Endothelial cell of umbilical vein (primary cell): ENCODE measurements around the gene PLEKHH3. TPM values are rescaled to one million over a fixed set of nuclear protein-coding genes. Genes with fewer than 3 reads are reported as not detected.

ENCODE experiments used
- BruUV-seq: library from RNA; stranded (reverse); fragments of 400-500 nt; replicated peaks from 2 replicates; lab custom pipeline; 2021; lab: Mats Ljungman, UMichigan
- CTCF ChIA-PET: fragments of 300-600, 350-600 bp; sonication (Branson Sonifier 250); formaldehyde crosslinking; loops from one replicate; lab custom pipeline; 2021; ENCODE audit warnings: antibody characterized with exemption, inconsistent platforms; lab: Charles Lee
- POLR2A ChIA-PET: fragments of 300-600, 350-600 bp; sonication (Branson Sonifier 250); formaldehyde crosslinking; loops from one replicate; lab custom pipeline; 2021; ENCODE audit warnings: antibody characterized with exemption, inconsistent platforms; lab: Charles Lee
- DNase-seq: peaks from one replicate; pipeline ENCODE4 v3.0.0-alpha.2; 2011; ENCODE audit warnings: low read depth, low spot score
- FAIRE-seq: peaks from 2 replicates; lab custom pipeline; 2011; peaks lifted over from hg19 to GRCh38; lab: Jason Lieb, UNC
- H2AFZ ChIP-seq: 2 replicates; pipeline ENCODE4 v1.6.0; 2012; ENCODE audit warnings: low read depth, low read length, control low read depth, inconsistent platforms
- H3K27ac ChIP-seq: 2 replicates; pipeline ENCODE4 v1.5.1; 2011; ENCODE audit warnings: low read depth, mild to moderate bottlenecking, control low read depth, low read length, moderate library complexity; ENCODE audit not compliant: insufficient read depth
- H3K27me3 ChIP-seq, 2 experiments: 2 replicates each; pipeline versions ENCODE4 v1.6.0 to v1.6.1; 2011; ENCODE audit warnings: low read length in 2 of 2, mixed read lengths in 1 of 2; ENCODE audit not compliant: control insufficient read depth in 2 of 2, insufficient read depth in 2 of 2
- H3K36me3 ChIP-seq, 2 experiments: 2 replicates in 1 of 2; 3 replicates in 1 of 2; pipeline ENCODE4 v1.5.1; 2011; ENCODE audit warnings: low read length in 2 of 2, mild to moderate bottlenecking in 1 of 2, moderate library complexity in 1 of 2; ENCODE audit not compliant: control insufficient read depth in 2 of 2, insufficient read depth in 2 of 2; ENCODE audit errors: extremely low read depth in 1 of 2
- H3K4me1 ChIP-seq: 3 replicates; pipeline ENCODE4 v1.5.1; 2011; ENCODE audit warnings: mild to moderate bottlenecking, low read length; ENCODE audit not compliant: control insufficient read depth, insufficient read depth; ENCODE audit errors: extremely low read depth
- H3K4me2 ChIP-seq: 2 replicates; pipeline ENCODE4 v1.6.1; 2011; ENCODE audit warnings: low read length, control low read depth, mixed read lengths; ENCODE audit not compliant: insufficient read depth
- H3K4me3 ChIP-seq, 3 experiments: fragments of 200-600 bp in 1 of 3; sonication (generic), shearing (Covaris generic) in 1 of 3; replicated peaks in 1 of 3; 2 replicates each; pipeline ENCODE4 v1.5.1; 2011 to 2016; ENCODE audit warnings: control low read depth in 3 of 3, low read length in 3 of 3, mild to moderate bottlenecking in 2 of 3, inconsistent platforms in 1 of 3, low read depth in 1 of 3, moderate library complexity in 1 of 3; ENCODE audit not compliant: insufficient read depth in 1 of 3
- H3K79me2 ChIP-seq: 2 replicates; pipeline ENCODE4 v1.6.0; 2012; ENCODE audit warnings: low read length, inconsistent platforms; ENCODE audit not compliant: control insufficient read depth, insufficient read depth
- H3K9ac ChIP-seq: replicated peaks from 2 replicates; pipeline ENCODE3; 2011; ENCODE audit warnings: low read length, control low read depth; ENCODE audit not compliant: insufficient read depth; ENCODE audit errors: extremely low read depth
- H3K9me1 ChIP-seq: replicated peaks from 3 replicates; pipeline ENCODE4 v1.6.0; 2011; ENCODE audit warnings: mild to moderate bottlenecking, low read length; ENCODE audit not compliant: control insufficient read depth, insufficient read depth; ENCODE audit errors: extremely low read depth
- H3K9me3 ChIP-seq: replicated peaks from 2 replicates; pipeline ENCODE4 v1.5.1; 2012; ENCODE audit warnings: low read length, inconsistent platforms; ENCODE audit not compliant: control insufficient read depth, insufficient read depth
- H4K20me1 ChIP-seq: replicated peaks from 2 replicates; pipeline ENCODE3; 2011; ENCODE audit warnings: mild to moderate bottlenecking, low read length; ENCODE audit not compliant: control insufficient read depth, insufficient read depth; ENCODE audit errors: extremely low read depth
- CTCF ChIP-seq, 2 donors: IDR thresholded peaks; 1 replicate in 1 of 2; 2 replicates in 1 of 2; pipeline ENCODE4 v1.5.1; 2011; ENCODE audit warnings: low read length in 2 of 2, mild to moderate bottlenecking in 2 of 2, moderate library complexity in 2 of 2, control low read depth in 1 of 2, inconsistent platforms in 1 of 2, low read depth in 1 of 2; ENCODE audit not compliant: insufficient read depth in 1 of 2; ENCODE audit errors: extremely low read depth in 1 of 2
- EZH2 ChIP-seq: IDR thresholded peaks from 2 replicates; pipeline ENCODE4 v1.6.1; 2012; ENCODE audit warnings: borderline replicate concordance, low read depth, mild to moderate bottlenecking, moderate library complexity, low read length, inconsistent platforms; ENCODE audit not compliant: severe bottlenecking
- FOS ChIP-seq: IDR thresholded peaks from 2 replicates; pipeline ENCODE4 v1.6.1; 2011; ENCODE audit warnings: mild to moderate bottlenecking, low read length, moderate library complexity, borderline replicate concordance; ENCODE audit not compliant: insufficient read depth
- GATA2 ChIP-seq: IDR thresholded peaks from 2 replicates; pipeline ENCODE4 v1.7.0; 2011; ENCODE audit warnings: low read depth, mild to moderate bottlenecking, moderate library complexity, mixed read lengths, low read length; ENCODE audit not compliant: insufficient read length, insufficient read depth
- JUN ChIP-seq: IDR thresholded peaks from 2 replicates; pipeline ENCODE4 v1.6.1; 2011; ENCODE audit warnings: borderline replicate concordance, low read depth; ENCODE audit not compliant: insufficient read length, insufficient read depth
- MAX ChIP-seq: IDR thresholded peaks from 2 replicates; pipeline ENCODE4 v1.6.1; 2011; ENCODE audit not compliant: insufficient read depth, insufficient read length
- MYC ChIP-seq: IDR thresholded peaks from one replicate; pipeline ENCODE4 v1.6.1; 2011; ENCODE audit warnings: mild to moderate bottlenecking, low read depth, low read length
- POLR2A ChIP-seq: IDR thresholded peaks from 2 replicates; pipeline ENCODE4 v1.6.1; 2012; ENCODE audit warnings: low read depth, mild to moderate bottlenecking, control low read depth, low read length
- POLR2AphosphoS5 ChIP-seq: IDR thresholded peaks from 2 replicates; pipeline ENCODE4 v1.6.1; 2012; ENCODE audit warnings: low read depth, mild to moderate bottlenecking, control low read depth, low read length, moderate library complexity; ENCODE audit not compliant: insufficient read depth
- dilution Hi-C: fragments of 300-500 bp; cut with MboI; formaldehyde crosslinking; loops from one replicate; pipeline ENCODE4 v1.15.0; 2019; ENCODE audit warnings: low sequenced_read_pairs; ENCODE audit not compliant: extremely low pct_ligation_motif_present
- intact Hi-C: fragments of 100-400 bp; cut with micrococcal nuclease; formaldehyde crosslinking; loops from one replicate; pipeline ENCODE4 v1.10.0; 2022
- polyA plus RNA-seq, 4 experiments: library from polyadenylated mRNA; depleted of rRNA in 3 of 4; stranded (reverse) in 3 of 4; unstranded in 1 of 4; fragments of >200 nt; gene quantifications; 2 replicates each; pipeline versions ENCODE4 v1.2.1 to v1.2.3, GENCODE V29; 2011 to 2012; ENCODE audit warnings: missing spikeins in 1 of 4
- total RNA-seq: library from RNA; stranded (reverse); gene quantifications from 2 replicates; pipeline ENCODE4 v1.2.3, GENCODE V29; 2021

PLEKHH3 gene
- total and polyA plus RNA-seq, 2 donors (not counting 3 experiments of a cell fraction or from before 2014, with no cell fraction given), result 5.4 to 11.3 TPM

- CTCF ChIA-PET, result interaction anchor here (1.4 kb wide), 2 partner anchors 23 to 75 kb away, joined by 5 to 9 read pairs; partner anchors contain the start of genes PLEKHH3 and PSMC3IP
These were observed 23.3 kb downstream of the PLEKHH3 start for GRCh38 chr17:42653179-42654124.

GRCh38 chr17:42651392-42651791 is 25.4 kb downstream of the PLEKHH3 start:
- BruUV-seq, result no TSS peak
- Histone ChIP-seq H3K4me3 (no peak overlapping the region), H3K27ac (no peak overlapping the region), H4K20me1 (no peaks in the 10 kb centered on the region), H2AFZ (no peak overlapping the region), H3K79me2 (no peaks in the 10 kb centered on the region), H3K36me3 (no peaks in the 10 kb centered on the region), H3K4me1 (peaks cover 4% of the 10 kb centered on the region), H3K9me3 (no peaks in the 10 kb centered on the region), H3K4me2 (no peak overlapping the region), H3K9ac (no peak overlapping the region), H3K9me1 (no peaks in the 10 kb centered on the region), H3K27me3 (peaks cover under 1 to 6% of the 10 kb centered on the region in 2 experiments)
- dilution Hi-C loops (no loop called here), intact Hi-C loops (no loop called here)
- FAIRE-seq, result no peak
- ChIA-PET CTCF (no interaction called here), POLR2A (no interaction called here)
- TF ChIP-seq JUN, result no peak
- no peak for TF ChIP-seq POLR2A
- no peak for TF ChIP-seq MYC
- TF ChIP-seq EZH2, result no peak
- TF ChIP-seq FOS, result no peak
- TF ChIP-seq POLR2AphosphoS5, result no peak
- no peak for TF ChIP-seq MAX
- TF ChIP-seq GATA2, result no peak
- no peak for TF ChIP-seq CTCF (IDR thresholded peaks at IDR 0.05; ENCODE audit: extremely low read depth in 1 of 2, insufficient read depth in 1 of 2, low read depth in 1 of 2, low read length in 2 of 2)
- no peak for DNase-seq

More at GRCh38 chr17:42653179-42654124, 23.3 kb downstream of the PLEKHH3 start:
- Histone ChIP-seq H3K9ac (peak overlapping the region; percentile 29), H3K79me2 (no peaks in the 10 kb centered on the region), H3K4me2 (peak overlapping the region; percentile 88), H3K27ac (no peak overlapping the region), H3K4me3 (peak overlapping the region; percentile 17 to 50 (median 22)), H3K9me1 (no peaks in the 10 kb centered on the region), H3K4me1 (peaks cover 4% of the 10 kb centered on the region), H3K9me3 (no peaks in the 10 kb centered on the region), H2AFZ (peak overlapping the region; percentile 91), H4K20me1 (no peaks in the 10 kb centered on the region), H3K36me3 (no peaks in the 10 kb centered on the region), H3K27me3 (no peaks in the 10 kb centered on the region)
- TF ChIP-seq POLR2AphosphoS5 (no peak), EZH2 (no peak)
- POLR2A ChIA-PET, result no interaction called here
- peak; percentile 39 for DNase-seq
- BruUV-seq, result no TSS peak
- FAIRE-seq, result peak; percentile 74
- intact Hi-C loops, result no loop called here
- dilution Hi-C loops, result no loop called here
